Esophagus squamous epithelium (tissue), 4 donors: ENCODE data around the gene SMTNL2.

ENCODE experiments used
- CTCF ChIP-seq, 6 experiments: fragments of 450-650 bp in 4 of 6; fragments of 200-600 bp in 2 of 6; sonication (generic) in 2 of 6; IDR thresholded peaks; one replicate each; pipeline ENCODE4 v1.5.1; 2016 to 2019; ENCODE audit warnings: antibody characterized with exemption in 6 of 6, mild to moderate bottlenecking in 4 of 6, moderate library complexity in 4 of 6
- POLR2A ChIP-seq, 4 donors: fragments of 450-650 bp; IDR thresholded peaks; one replicate each; pipeline ENCODE4 v1.6.1; 2017; ENCODE audit warnings: antibody characterized with exemption in 4 of 4, mild to moderate bottlenecking in 4 of 4, moderate library complexity in 3 of 4

GRCh38 chr17:4569591-4569990 lies 14.7 kb upstream of the SMTNL2 start:
- no peak for TF ChIP-seq CTCF (IDR thresholded peaks at IDR 0.05)
- no peak for TF ChIP-seq POLR2A (IDR thresholded peaks at IDR 0.05)
